Upper lobe of left lung (tissue), 4 donors: ENCODE results near the gene CLDN2.

Experiments used
- EP300 ChIP-seq, 4 donors: sonication (generic); formaldehyde crosslinking; IDR thresholded peaks; one replicate each; pipeline ENCODE4 v1.5.1; 2017; ENCODE audit warnings: antibody characterized with exemption in 4 of 4, control low read depth in 2 of 4
- POLR2A ChIP-seq, 4 donors: fragments of 450-650 bp; IDR thresholded peaks; one replicate each; pipeline ENCODE4 v1.5.1; 2016 to 2017; ENCODE audit warnings: antibody characterized with exemption in 4 of 4, mild to moderate bottlenecking in 2 of 4
- POLR2AphosphoS5 ChIP-seq, 2 donors: sonication (generic); formaldehyde crosslinking; IDR thresholded peaks; one replicate each; pipeline ENCODE4 v1.5.1; 2017; ENCODE audit warnings: antibody characterized with exemption in 2 of 2
- TF ChIP-seq, protein P1 (sequence below), 6 experiments: fragments of 450-650 bp in 4 of 6; fragments of 200-600 bp in 2 of 6; sonication (generic) in 2 of 6; IDR thresholded peaks; one replicate each; pipeline ENCODE4 v1.5.1; 2016 to 2019; ENCODE audit warnings: antibody characterized with exemption in 6 of 6

DNA sequence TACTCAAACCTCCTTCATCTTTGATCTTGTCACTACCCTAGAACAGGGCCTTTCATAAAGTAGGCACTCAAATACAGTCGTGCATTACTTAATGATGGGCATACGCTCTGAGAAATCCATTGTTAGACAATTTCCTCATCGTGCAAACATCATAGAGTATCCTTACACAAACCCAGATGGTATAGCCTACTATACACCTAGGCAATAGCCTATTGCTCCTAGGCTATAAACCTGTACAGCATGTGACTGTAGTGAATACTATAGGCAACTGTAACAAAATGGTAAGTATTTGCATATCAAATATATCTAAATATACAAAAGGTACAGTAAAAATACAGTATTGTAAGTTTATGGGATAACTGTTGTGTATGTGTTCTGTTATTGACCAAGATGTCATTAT, 31.9 kb downstream of the CLDN2 start:
- no peak for TF ChIP-seq EP300 (IDR thresholded peaks at IDR 0.05)
- TF ChIP-seq, protein P1, sequence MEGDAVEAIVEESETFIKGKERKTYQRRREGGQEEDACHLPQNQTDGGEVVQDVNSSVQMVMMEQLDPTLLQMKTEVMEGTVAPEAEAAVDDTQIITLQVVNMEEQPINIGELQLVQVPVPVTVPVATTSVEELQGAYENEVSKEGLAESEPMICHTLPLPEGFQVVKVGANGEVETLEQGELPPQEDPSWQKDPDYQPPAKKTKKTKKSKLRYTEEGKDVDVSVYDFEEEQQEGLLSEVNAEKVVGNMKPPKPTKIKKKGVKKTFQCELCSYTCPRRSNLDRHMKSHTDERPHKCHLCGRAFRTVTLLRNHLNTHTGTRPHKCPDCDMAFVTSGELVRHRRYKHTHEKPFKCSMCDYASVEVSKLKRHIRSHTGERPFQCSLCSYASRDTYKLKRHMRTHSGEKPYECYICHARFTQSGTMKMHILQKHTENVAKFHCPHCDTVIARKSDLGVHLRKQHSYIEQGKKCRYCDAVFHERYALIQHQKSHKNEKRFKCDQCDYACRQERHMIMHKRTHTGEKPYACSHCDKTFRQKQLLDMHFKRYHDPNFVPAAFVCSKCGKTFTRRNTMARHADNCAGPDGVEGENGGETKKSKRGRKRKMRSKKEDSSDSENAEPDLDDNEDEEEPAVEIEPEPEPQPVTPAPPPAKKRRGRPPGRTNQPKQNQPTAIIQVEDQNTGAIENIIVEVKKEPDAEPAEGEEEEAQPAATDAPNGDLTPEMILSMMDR (IDR thresholded peaks at IDR 0.05) = no peak
- no peak for TF ChIP-seq POLR2A (IDR thresholded peaks at IDR 0.05)
- no peak for TF ChIP-seq POLR2AphosphoS5 (IDR thresholded peaks at IDR 0.05)
